ENCODE measurements around the gene LPAR4. TPM values are rescaled to one million over a fixed set of nuclear protein-coding genes. Genes with fewer than 3 reads are reported as not detected.

The LPAR4 gene, protein sequence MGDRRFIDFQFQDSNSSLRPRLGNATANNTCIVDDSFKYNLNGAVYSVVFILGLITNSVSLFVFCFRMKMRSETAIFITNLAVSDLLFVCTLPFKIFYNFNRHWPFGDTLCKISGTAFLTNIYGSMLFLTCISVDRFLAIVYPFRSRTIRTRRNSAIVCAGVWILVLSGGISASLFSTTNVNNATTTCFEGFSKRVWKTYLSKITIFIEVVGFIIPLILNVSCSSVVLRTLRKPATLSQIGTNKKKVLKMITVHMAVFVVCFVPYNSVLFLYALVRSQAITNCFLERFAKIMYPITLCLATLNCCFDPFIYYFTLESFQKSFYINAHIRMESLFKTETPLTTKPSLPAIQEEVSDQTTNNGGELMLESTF
- polyA plus RNA-seq (not detected in 3 replicates), polyA minus RNA-seq (not detected in 3 replicates)
- not detected for polyA plus RNA-seq (2011; ENCODE audit: low read depth)
- not detected in 2 replicates for polyA plus RNA-seq (2011; cell fraction: cytosol; rRNA removed)
- not detected in 2 replicates for polyA plus RNA-seq (2011; cell fraction: nucleus; rRNA removed)
- polyA plus RNA-seq (2012; ENCODE audit: low replicate concordance), result not detected in 2 replicates
- not detected for polyA minus RNA-seq (2011; cell fraction: cytosol; rRNA and poly(A)+ RNA removed)
- not detected in 2 replicates for polyA minus RNA-seq (2011; cell fraction: nucleus; rRNA and poly(A)+ RNA removed)

DNA sequence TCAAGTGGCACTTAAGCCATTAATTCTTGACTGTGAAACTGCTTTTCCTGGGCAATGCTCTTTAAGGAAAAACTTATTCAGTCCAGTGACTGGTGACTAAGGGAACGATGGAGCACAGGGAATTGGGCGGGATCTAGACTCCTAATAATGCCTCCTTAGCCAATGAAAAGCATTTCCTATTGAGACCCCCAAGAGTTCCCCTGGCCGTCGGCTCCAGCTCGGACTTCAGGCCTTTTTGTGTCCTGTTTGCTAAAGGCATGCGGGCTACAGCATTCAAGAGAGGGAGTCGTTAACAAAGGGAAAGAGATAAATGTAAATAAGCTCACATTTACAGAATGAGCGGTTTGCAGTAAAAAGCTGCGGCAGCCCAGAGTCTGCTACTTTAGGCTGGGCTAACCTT is at the start of gene LPAR4:
Gene LPAR4, plus strand, starts transcription at position 232 of the 400 bp plus-strand sequence. CDS start 7,150 bp downstream, outside the sequence.
- Histone ChIP-seq H3K4me2 (ENCODE audit: control insufficient read depth, extremely low read depth, insufficient read depth, low read depth, low read length) (peak within 1 kb of the TSS; percentile 14), H3K27me3 (ENCODE audit: control insufficient read depth, extremely low read depth, insufficient read depth, low read length) (no peaks in the 10 kb centered on the region), H3K79me2 (ENCODE audit: control insufficient read depth, insufficient read depth, low read length) (no peaks in the 10 kb centered on the region), H3K4me3 (ENCODE audit: control insufficient read depth in 2 of 3, extremely low read depth in 1 of 3, insufficient read depth in 2 of 3, low read depth in 1 of 3, low read length in 3 of 3) (no peak within 1 kb of the TSS), H2AFZ (ENCODE audit: control insufficient read depth, low read length) (no peak within 1 kb of the TSS), H3K36me3 (ENCODE audit: control insufficient read depth in 2 of 2, extremely low read depth in 1 of 2, insufficient read depth in 2 of 2, low read length in 2 of 2) (no peaks in the 10 kb centered on the region), H3K9me3 (ENCODE audit: control insufficient read depth, low read depth, low read length) (no peaks in the 10 kb centered on the region), H3K27ac (ENCODE audit: control insufficient read depth, insufficient read depth, low read length) (no peak within 1 kb of the TSS), H3K9me1 (ENCODE audit: control insufficient read depth, extremely low read depth, insufficient read depth, low read length) (no peaks in the 10 kb centered on the region), H3K4me1 (ENCODE audit: control insufficient read depth, extremely low read depth, insufficient read depth, low read length) (no peaks in the 10 kb centered on the region), H3K9ac (ENCODE audit: control insufficient read depth, extremely low read depth, insufficient read depth, low read length) (no peak within 1 kb of the TSS), H4K20me1 (ENCODE audit: control insufficient read depth, extremely low read depth, insufficient read depth, low read length) (no peaks in the 10 kb centered on the region)
- FAIRE-seq (no peak), DNase-seq (ENCODE audit: low read depth, low spot score) (no peak)
- no peak for TF ChIP-seq EZH2 (IDR thresholded peaks at IDR 0.05; ENCODE audit: low read length)
- TF ChIP-seq, protein P1, sequence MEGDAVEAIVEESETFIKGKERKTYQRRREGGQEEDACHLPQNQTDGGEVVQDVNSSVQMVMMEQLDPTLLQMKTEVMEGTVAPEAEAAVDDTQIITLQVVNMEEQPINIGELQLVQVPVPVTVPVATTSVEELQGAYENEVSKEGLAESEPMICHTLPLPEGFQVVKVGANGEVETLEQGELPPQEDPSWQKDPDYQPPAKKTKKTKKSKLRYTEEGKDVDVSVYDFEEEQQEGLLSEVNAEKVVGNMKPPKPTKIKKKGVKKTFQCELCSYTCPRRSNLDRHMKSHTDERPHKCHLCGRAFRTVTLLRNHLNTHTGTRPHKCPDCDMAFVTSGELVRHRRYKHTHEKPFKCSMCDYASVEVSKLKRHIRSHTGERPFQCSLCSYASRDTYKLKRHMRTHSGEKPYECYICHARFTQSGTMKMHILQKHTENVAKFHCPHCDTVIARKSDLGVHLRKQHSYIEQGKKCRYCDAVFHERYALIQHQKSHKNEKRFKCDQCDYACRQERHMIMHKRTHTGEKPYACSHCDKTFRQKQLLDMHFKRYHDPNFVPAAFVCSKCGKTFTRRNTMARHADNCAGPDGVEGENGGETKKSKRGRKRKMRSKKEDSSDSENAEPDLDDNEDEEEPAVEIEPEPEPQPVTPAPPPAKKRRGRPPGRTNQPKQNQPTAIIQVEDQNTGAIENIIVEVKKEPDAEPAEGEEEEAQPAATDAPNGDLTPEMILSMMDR (optimal IDR thresholded peaks at IDR 0.05 in 1 of 3, IDR thresholded peaks at IDR 0.05 in 1 of 3, conservative IDR thresholded peaks at IDR 0.05 in 1 of 3; ENCODE audit: extremely low read depth in 1 of 3, insufficient read depth in 2 of 3, low read length in 3 of 3), result no peak
- dilution Hi-C loops (cut with MboI; ENCODE audit: extremely low pct_ligation_motif_present, low sequenced_read_pairs), result no loop called here

DNA sequence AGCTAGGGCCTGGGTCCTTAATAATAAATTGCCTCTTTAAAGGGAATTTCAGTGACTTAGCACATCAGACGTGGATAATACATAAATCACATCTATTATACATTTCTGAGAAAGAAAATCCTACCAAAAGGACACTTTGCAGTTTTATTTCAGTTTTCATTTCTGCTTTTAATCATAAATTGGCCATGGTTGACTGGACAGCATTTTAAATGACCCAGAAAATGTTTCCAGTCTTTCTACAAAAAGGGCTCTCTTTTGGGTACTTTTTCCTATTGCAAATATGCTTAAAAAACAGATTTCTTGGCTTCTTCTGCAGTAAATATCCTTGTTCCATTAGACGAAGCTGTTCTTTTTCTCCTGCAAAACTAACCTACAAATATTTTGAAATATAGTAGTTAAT is 41.4 kb upstream of the LPAR4 start:
- no peak for TF ChIP-seq EZH2 (IDR thresholded peaks at IDR 0.05; ENCODE audit: low read length)
- TF ChIP-seq, protein P1 (optimal IDR thresholded peaks at IDR 0.05 in 1 of 3, IDR thresholded peaks at IDR 0.05 in 1 of 3, conservative IDR thresholded peaks at IDR 0.05 in 1 of 3; ENCODE audit: extremely low read depth in 1 of 3, insufficient read depth in 2 of 3, low read length in 3 of 3), result no peak
- Histone ChIP-seq H3K79me2 (ENCODE audit: control insufficient read depth, insufficient read depth, low read length) (no peaks in the 10 kb centered on the region), H3K4me2 (ENCODE audit: control insufficient read depth, extremely low read depth, insufficient read depth, low read depth, low read length) (no peak overlapping the region), H3K4me1 (ENCODE audit: control insufficient read depth, extremely low read depth, insufficient read depth, low read length) (no peaks in the 10 kb centered on the region), H3K9ac (ENCODE audit: control insufficient read depth, extremely low read depth, insufficient read depth, low read length) (no peak overlapping the region), H3K4me3 (ENCODE audit: control insufficient read depth in 2 of 3, extremely low read depth in 1 of 3, insufficient read depth in 2 of 3, low read depth in 1 of 3, low read length in 3 of 3) (no peak overlapping the region), H3K27ac (ENCODE audit: control insufficient read depth, insufficient read depth, low read length) (no peak overlapping the region), H4K20me1 (ENCODE audit: control insufficient read depth, extremely low read depth, insufficient read depth, low read length) (no peaks in the 10 kb centered on the region), H3K27me3 (ENCODE audit: control insufficient read depth, extremely low read depth, insufficient read depth, low read length) (no peaks in the 10 kb centered on the region), H3K36me3 (ENCODE audit: control insufficient read depth in 2 of 2, extremely low read depth in 1 of 2, insufficient read depth in 2 of 2, low read length in 2 of 2) (no peaks in the 10 kb centered on the region), H2AFZ (ENCODE audit: control insufficient read depth, low read length) (no peak overlapping the region), H3K9me3 (ENCODE audit: control insufficient read depth, low read depth, low read length) (no peaks in the 10 kb centered on the region), H3K9me1 (ENCODE audit: control insufficient read depth, extremely low read depth, insufficient read depth, low read length) (no peaks in the 10 kb centered on the region)
- DNase-seq (ENCODE audit: low read depth, low spot score) (no peak), FAIRE-seq (no peak)
- dilution Hi-C loops (cut with MboI; ENCODE audit: extremely low pct_ligation_motif_present, low sequenced_read_pairs), result no loop called here
